ENCODE data around the gene CEBPZOS. TPM values are rescaled to one million over a fixed set of nuclear protein-coding genes. Genes with fewer than 3 reads are reported as not detected.

Gene CEBPZOS
- total and polyA plus RNA-seq, 4 donors: 9.1 to 22.9 (median 13.5) TPM

- H3K9ac ChIP-seq (ENCODE audit: low read depth in 1 of 2, low read length in 2 of 2): peak within 1 kb of the TSS; percentile 91 to 92
- TF ChIP-seq EGR1 (IDR thresholded peaks at IDR 0.05; ENCODE audit: low read depth in 2 of 2): no peak
- peak; percentile 44 for TF ChIP-seq SP1 (IDR thresholded peaks at IDR 0.05)
- TF ChIP-seq, protein P1, sequence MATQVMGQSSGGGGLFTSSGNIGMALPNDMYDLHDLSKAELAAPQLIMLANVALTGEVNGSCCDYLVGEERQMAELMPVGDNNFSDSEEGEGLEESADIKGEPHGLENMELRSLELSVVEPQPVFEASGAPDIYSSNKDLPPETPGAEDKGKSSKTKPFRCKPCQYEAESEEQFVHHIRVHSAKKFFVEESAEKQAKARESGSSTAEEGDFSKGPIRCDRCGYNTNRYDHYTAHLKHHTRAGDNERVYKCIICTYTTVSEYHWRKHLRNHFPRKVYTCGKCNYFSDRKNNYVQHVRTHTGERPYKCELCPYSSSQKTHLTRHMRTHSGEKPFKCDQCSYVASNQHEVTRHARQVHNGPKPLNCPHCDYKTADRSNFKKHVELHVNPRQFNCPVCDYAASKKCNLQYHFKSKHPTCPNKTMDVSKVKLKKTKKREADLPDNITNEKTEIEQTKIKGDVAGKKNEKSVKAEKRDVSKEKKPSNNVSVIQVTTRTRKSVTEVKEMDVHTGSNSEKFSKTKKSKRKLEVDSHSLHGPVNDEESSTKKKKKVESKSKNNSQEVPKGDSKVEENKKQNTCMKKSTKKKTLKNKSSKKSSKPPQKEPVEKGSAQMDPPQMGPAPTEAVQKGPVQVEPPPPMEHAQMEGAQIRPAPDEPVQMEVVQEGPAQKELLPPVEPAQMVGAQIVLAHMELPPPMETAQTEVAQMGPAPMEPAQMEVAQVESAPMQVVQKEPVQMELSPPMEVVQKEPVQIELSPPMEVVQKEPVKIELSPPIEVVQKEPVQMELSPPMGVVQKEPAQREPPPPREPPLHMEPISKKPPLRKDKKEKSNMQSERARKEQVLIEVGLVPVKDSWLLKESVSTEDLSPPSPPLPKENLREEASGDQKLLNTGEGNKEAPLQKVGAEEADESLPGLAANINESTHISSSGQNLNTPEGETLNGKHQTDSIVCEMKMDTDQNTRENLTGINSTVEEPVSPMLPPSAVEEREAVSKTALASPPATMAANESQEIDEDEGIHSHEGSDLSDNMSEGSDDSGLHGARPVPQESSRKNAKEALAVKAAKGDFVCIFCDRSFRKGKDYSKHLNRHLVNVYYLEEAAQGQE (IDR thresholded peaks at IDR 0.05): peak; percentile 73
- TF ChIP-seq, protein P2, sequence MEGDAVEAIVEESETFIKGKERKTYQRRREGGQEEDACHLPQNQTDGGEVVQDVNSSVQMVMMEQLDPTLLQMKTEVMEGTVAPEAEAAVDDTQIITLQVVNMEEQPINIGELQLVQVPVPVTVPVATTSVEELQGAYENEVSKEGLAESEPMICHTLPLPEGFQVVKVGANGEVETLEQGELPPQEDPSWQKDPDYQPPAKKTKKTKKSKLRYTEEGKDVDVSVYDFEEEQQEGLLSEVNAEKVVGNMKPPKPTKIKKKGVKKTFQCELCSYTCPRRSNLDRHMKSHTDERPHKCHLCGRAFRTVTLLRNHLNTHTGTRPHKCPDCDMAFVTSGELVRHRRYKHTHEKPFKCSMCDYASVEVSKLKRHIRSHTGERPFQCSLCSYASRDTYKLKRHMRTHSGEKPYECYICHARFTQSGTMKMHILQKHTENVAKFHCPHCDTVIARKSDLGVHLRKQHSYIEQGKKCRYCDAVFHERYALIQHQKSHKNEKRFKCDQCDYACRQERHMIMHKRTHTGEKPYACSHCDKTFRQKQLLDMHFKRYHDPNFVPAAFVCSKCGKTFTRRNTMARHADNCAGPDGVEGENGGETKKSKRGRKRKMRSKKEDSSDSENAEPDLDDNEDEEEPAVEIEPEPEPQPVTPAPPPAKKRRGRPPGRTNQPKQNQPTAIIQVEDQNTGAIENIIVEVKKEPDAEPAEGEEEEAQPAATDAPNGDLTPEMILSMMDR (IDR thresholded peaks at IDR 0.05; ENCODE audit: low read depth, low read length, missing input control): no peak
- TF ChIP-seq ATF3 (IDR thresholded peaks at IDR 0.05): peak; percentile 20
- peak in 1 of 2 donors; percentile 55 for TF ChIP-seq RXRA (IDR thresholded peaks at IDR 0.05)
- peak in 1 of 2 donors; percentile 34 for TF ChIP-seq HNF4A (conservative IDR thresholded peaks at IDR 0.05)
- peak; percentile 64 for TF ChIP-seq MAX (IDR thresholded peaks at IDR 0.05)
- peak in 1 of 2 donors; percentile 50 for TF ChIP-seq RAD21 (IDR thresholded peaks at IDR 0.05)
- peak; percentile 98 for TF ChIP-seq YY1 (IDR thresholded peaks at IDR 0.05)
- TF ChIP-seq NR2F2 (IDR thresholded peaks at IDR 0.05): peak; percentile 27
- no peak for TF ChIP-seq FOXA2 (IDR thresholded peaks at IDR 0.05)
- peak in 1 of 2 donors; percentile 35 for TF ChIP-seq JUND (IDR thresholded peaks at IDR 0.05)
- peak; percentile 82 to 96 for TF ChIP-seq GABPA (IDR thresholded peaks at IDR 0.05 in 1 of 2, conservative IDR thresholded peaks at IDR 0.05 in 1 of 2)
- peak; percentile 74 for TF ChIP-seq TAF1 (conservative IDR thresholded peaks at IDR 0.05)
- WGBS: under 1% methylated on average over 73 of the region's 73 CpGs
- H3K27ac ChIP-seq (ENCODE audit: low read depth in 1 of 2, low read length in 2 of 2): peak within 1 kb of the TSS; percentile 78 to 91
- H3K27me3 ChIP-seq (ENCODE audit: control insufficient read depth in 4 of 4, insufficient read depth in 4 of 4, low read length in 3 of 4): no peaks in the 10 kb centered on the region
- DNase-seq (ENCODE audit: low spot score): peak; percentile 85
- H3K9me3 ChIP-seq (ENCODE audit: control insufficient read depth in 4 of 4, low read length in 3 of 4): no peaks in the 10 kb centered on the region
- H3K4me3 ChIP-seq (ENCODE audit: low read depth in 1 of 3, low read length in 3 of 3): peak within 1 kb of the TSS; percentile 75 to 97 (median 95)
- H3K4me1 ChIP-seq (ENCODE audit: control insufficient read depth in 4 of 4, insufficient read depth in 4 of 4, low read length in 3 of 4): peaks cover 12 to 29% (median 20%) of the 10 kb centered on the region in 4 donors
- peaks cover 0 to 18% (median 14%) of the 10 kb centered on the region in 4 donors for H3K36me3 ChIP-seq (ENCODE audit: control insufficient read depth in 4 of 4, insufficient read depth in 3 of 4, low read depth in 1 of 4, low read length in 3 of 4)
Observed at GRCh38 chr2:37231241-37232130, 35.2 kb downstream of the CEBPZOS start, which contains the start of the genes CEBPZ and NDUFAF7. Gene CEBPZ, minus strand, starts transcription at chr2:37231596. Its CDS starts 29 bp downstream, at chr2:37231567. Gene NDUFAF7, plus strand, starts transcription at chr2:37231658. Its CDS starts 48 bp downstream, at chr2:37231706.

Measured in liver (tissue), 9 donors.